ENCODE measurements around the gene TXNDC8.

The TXNDC8 gene

DNA sequence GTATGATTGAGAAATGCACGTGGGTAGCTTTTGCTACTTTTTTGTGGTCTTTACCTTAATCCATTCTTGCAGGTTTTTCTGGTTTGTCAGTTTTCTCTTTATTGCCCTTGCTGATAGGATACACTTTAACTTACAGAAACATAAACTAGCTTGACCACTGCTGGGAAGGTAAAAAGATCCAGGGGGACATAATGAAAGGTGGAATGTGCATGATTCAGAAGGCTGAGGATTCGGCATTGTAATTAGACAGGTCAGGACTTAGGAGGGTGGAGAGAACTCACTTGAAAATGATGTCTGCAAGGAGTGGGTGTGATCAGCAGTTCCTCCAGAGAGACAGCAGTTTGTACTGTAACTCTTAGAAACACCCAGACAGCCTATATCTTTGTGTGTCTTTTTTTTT is 19.8 kb upstream of the TXNDC8 start:
- Histone ChIP-seq H3K4me2 (ENCODE audit: low read depth, low read length, poor library complexity, severe bottlenecking) (no peak overlapping the region), H4K20me1 (ENCODE audit: insufficient read depth, low read length, poor library complexity, severe bottlenecking) (no peaks in the 10 kb centered on the region), H3F3A (ENCODE audit: low read depth) (no peaks in the 10 kb centered on the region), H3K9me3 (ENCODE audit: insufficient read depth, low read depth, low read length) (no peaks in the 10 kb centered on the region), H3K9me2 (replicated peaks; ENCODE audit: low read depth, low read length) (no peaks in the 10 kb centered on the region), H3K79me2 (ENCODE audit: insufficient read depth, low read length) (no peaks in the 10 kb centered on the region), H3K4me1 (ENCODE audit: insufficient read depth, low read length, poor library complexity, severe bottlenecking) (no peaks in the 10 kb centered on the region), H3K9ac (ENCODE audit: low read depth, low read length, poor library complexity, severe bottlenecking) (no peak overlapping the region), H3K4me3 (ENCODE audit: low read length, poor library complexity, severe bottlenecking) (no peak overlapping the region), H3K27me3 (ENCODE audit: insufficient read depth, low read length, poor library complexity, severe bottlenecking) (no peaks in the 10 kb centered on the region), H2AFZ (ENCODE audit: low read length) (no peak overlapping the region), H3K36me3 (ENCODE audit: insufficient read depth, low read length) (no peaks in the 10 kb centered on the region)
- TF ChIP-seq, protein P1, sequence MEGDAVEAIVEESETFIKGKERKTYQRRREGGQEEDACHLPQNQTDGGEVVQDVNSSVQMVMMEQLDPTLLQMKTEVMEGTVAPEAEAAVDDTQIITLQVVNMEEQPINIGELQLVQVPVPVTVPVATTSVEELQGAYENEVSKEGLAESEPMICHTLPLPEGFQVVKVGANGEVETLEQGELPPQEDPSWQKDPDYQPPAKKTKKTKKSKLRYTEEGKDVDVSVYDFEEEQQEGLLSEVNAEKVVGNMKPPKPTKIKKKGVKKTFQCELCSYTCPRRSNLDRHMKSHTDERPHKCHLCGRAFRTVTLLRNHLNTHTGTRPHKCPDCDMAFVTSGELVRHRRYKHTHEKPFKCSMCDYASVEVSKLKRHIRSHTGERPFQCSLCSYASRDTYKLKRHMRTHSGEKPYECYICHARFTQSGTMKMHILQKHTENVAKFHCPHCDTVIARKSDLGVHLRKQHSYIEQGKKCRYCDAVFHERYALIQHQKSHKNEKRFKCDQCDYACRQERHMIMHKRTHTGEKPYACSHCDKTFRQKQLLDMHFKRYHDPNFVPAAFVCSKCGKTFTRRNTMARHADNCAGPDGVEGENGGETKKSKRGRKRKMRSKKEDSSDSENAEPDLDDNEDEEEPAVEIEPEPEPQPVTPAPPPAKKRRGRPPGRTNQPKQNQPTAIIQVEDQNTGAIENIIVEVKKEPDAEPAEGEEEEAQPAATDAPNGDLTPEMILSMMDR (conservative IDR thresholded peaks at IDR 0.05; ENCODE audit: low read length): no peak
- TF ChIP-seq EZH2phosphoT487 (IDR thresholded peaks at IDR 0.05; ENCODE audit: borderline replicate concordance): no peak

DNA sequence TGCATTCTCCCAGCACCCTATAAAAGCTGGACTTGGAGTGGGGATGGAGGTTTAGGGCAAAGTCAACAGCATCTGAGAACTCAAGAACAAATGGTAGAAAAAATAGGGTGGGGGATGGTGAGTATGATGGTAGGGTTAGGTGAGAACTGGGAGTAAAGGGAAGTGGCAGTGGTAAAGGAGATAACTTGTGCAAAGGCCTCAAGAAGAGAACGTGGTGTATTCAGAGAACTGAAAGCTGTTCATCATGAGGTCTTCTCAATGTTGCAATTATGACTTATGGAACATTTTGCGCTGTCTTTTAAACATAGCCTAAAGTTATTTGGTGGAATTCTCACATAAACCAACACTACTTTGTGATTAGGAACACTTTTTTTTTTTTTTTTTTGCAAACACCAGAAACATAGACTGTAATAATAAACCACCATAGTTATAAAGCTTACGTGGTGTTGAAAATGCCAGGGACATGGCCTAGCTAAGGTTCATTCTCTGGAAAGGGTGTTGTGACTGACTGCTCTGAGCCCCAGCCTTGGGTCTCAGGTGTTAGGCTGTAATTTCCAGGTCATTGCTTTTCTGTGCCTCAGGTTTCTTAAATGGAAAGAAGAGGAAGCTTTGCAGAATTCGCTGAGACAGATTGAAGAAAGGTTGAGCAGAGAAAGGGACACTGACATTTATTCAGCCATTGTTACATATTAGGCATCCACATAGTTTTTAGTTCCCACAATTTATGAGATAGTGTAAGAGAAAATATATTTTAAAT is 19.2 kb upstream of the TXNDC8 start:
- no peak overlapping the region for H2AFZ ChIP-seq (ENCODE audit: low read length)
- H3K4me1 ChIP-seq (ENCODE audit: insufficient read depth, low read length, poor library complexity, severe bottlenecking): no peaks in the 10 kb centered on the region
- no peaks in the 10 kb centered on the region for H3K9me3 ChIP-seq (ENCODE audit: insufficient read depth, low read depth, low read length)
- no peak overlapping the region for H3K4me3 ChIP-seq (ENCODE audit: low read length, poor library complexity, severe bottlenecking)
- H3F3A ChIP-seq (ENCODE audit: low read depth): no peaks in the 10 kb centered on the region
- TF ChIP-seq EZH2phosphoT487 (IDR thresholded peaks at IDR 0.05; ENCODE audit: borderline replicate concordance): no peak
- TF ChIP-seq, protein P1 (conservative IDR thresholded peaks at IDR 0.05; ENCODE audit: low read length): no peak
- H4K20me1 ChIP-seq (ENCODE audit: insufficient read depth, low read length, poor library complexity, severe bottlenecking): no peaks in the 10 kb centered on the region
- H3K9me2 ChIP-seq (replicated peaks; ENCODE audit: low read depth, low read length): no peaks in the 10 kb centered on the region
- H3K79me2 ChIP-seq (ENCODE audit: insufficient read depth, low read length): no peaks in the 10 kb centered on the region
- no peak overlapping the region for H3K4me2 ChIP-seq (ENCODE audit: low read depth, low read length, poor library complexity, severe bottlenecking)
- no peaks in the 10 kb centered on the region for H3K36me3 ChIP-seq (ENCODE audit: insufficient read depth, low read length)
- no peaks in the 10 kb centered on the region for H3K27me3 ChIP-seq (ENCODE audit: insufficient read depth, low read length, poor library complexity, severe bottlenecking)
- H3K9ac ChIP-seq (ENCODE audit: low read depth, low read length, poor library complexity, severe bottlenecking): no peak overlapping the region

DNA sequence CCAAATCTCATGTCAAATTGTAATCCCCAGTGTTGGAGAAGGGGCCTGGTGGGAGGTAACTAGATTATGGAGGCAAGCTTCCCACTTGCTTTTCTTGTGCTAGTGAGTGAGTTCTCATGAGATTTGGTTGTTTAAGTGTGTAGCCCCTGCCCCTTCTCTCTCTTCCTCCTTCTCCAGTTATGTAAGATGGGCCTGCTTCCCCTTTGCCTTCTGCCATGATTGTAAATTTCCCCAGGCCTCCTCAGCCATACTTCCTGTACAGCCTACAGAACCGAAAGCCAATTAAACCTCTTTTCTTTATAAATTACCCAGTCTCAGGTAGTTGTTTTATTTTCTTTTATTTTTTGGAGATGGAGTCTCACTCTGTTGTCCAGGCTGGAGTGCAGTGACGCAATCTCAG is 18.2 kb upstream of the TXNDC8 start:
- Histone ChIP-seq H3K4me3 (ENCODE audit: low read length, poor library complexity, severe bottlenecking) (no peak overlapping the region), H2AFZ (ENCODE audit: low read length) (no peak overlapping the region), H3K9me2 (replicated peaks; ENCODE audit: low read depth, low read length) (no peaks in the 10 kb centered on the region), H3K9ac (ENCODE audit: low read depth, low read length, poor library complexity, severe bottlenecking) (no peak overlapping the region), H3K4me2 (ENCODE audit: low read depth, low read length, poor library complexity, severe bottlenecking) (no peak overlapping the region), H3K79me2 (ENCODE audit: insufficient read depth, low read length) (no peaks in the 10 kb centered on the region), H3K36me3 (ENCODE audit: insufficient read depth, low read length) (no peaks in the 10 kb centered on the region), H4K20me1 (ENCODE audit: insufficient read depth, low read length, poor library complexity, severe bottlenecking) (no peaks in the 10 kb centered on the region), H3K27me3 (ENCODE audit: insufficient read depth, low read length, poor library complexity, severe bottlenecking) (no peaks in the 10 kb centered on the region), H3K9me3 (ENCODE audit: insufficient read depth, low read depth, low read length) (no peaks in the 10 kb centered on the region), H3K4me1 (ENCODE audit: insufficient read depth, low read length, poor library complexity, severe bottlenecking) (no peaks in the 10 kb centered on the region), H3F3A (ENCODE audit: low read depth) (no peaks in the 10 kb centered on the region)
- TF ChIP-seq EZH2phosphoT487 (IDR thresholded peaks at IDR 0.05; ENCODE audit: borderline replicate concordance): no peak
- TF ChIP-seq, protein P1 (conservative IDR thresholded peaks at IDR 0.05; ENCODE audit: low read length): no peak
